ENCODE measurements around the gene MSTO1. TPM values are rescaled to one million over a fixed set of nuclear protein-coding genes. Genes with fewer than 3 reads are reported as not detected.
"Not testable (repeated sequence)": the region's sequence is repeated elsewhere in the genome, so short reads cannot be mapped to it uniquely, and the experiment has no call there.

Gene MSTO1
- 31.6 and 34.0 TPM in 2 replicates for total RNA-seq (2014; rRNA removed; shearing (Covaris generic))
- polyA plus RNA-seq (2015; cell fraction: cytosol; rRNA removed), result 22.9 and 24.9 TPM in 2 replicates
- 361 and 447 TPM in 2 replicates for polyA plus RNA-seq (2015; cell fraction: nucleus; rRNA removed)

DNA sequence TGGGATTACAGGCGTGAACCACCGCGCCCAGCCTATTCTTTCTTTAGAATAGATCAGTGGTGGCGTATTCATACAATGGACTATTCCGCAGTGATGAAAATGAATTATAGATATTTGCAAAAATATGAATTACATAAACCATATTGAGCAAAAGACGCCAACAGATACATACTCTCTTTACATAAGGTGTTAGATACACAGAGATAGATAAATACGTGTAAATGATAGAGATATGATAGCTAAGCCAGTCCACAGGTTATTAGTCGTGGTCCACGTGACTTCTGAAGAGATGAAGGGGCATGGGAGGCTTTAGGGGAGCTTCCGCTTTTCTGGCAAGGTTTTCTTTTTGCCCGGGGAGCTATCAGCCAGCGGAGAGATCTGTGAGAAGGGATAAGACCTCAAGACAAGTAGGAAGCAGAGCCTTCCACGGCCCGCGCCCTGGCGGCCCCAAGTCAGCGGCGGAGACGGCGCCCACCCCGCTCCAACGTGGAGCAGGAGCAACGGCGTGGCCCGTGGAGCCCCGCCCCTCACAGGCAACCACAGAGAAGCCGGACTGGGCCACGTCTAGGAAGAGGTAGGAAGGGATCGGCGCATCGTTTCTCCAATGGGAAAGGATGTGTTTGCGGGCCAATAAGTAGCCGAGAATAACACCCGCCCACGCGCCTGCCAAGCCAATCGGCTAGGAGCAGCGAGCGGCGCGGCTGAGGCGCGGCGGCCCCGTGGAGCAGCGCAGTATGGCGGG is at the start of gene MSTO1:
Gene MSTO1 (plus strand): TSS at position 704 of the 742 bp plus-strand sequence. CDS start 31 bp downstream, at position 735.
- in situ Hi-C loops (cut with HindIII; ENCODE audit: low pct_unique_long_range_greater_than_20kb, low sequenced_read_pairs), result no loop called here
- DNase-seq (ENCODE audit: low read depth, low spot score), result peak; percentile 98

DNA sequence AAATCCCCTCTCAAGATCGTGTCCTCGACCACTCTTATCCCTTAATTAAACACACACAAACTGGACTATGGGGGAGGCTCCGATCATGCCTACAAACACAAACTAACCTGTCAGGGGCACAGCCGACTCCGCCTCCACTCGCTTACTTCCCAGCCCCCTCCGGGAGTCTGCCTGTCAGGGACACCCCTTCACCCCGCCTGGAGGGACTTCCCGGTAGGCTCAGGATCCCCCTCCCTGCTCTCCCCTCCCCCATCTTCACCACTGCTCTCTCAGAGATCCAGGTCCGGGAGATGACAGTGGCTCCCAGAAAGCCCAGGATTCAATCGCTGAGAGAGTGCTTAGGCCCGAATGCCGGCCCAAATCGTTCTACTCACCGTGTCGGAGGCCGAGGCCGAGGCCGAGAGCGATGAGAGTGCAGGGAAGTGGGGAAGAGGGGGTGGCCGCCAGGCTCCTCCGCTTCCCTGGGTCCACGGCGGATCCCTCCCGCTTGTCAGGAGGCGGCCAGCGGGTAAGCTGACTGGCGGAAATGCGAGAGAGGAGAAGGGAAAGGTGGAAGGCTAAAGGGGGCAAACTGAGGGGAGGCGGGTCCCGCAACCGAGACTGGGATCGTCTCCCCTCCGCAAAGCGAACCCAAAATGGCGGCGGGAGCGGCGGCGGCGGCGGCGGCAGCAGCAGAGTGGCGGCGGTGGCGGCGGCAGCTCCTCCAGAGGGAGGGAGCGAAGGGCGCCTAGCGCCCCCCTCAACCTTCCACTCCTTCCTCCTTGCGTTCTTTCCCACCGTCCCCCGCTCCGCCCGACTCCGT is 48.0 kb upstream of the MSTO1 start:
- in situ Hi-C loops (cut with HindIII; ENCODE audit: low pct_unique_long_range_greater_than_20kb, low sequenced_read_pairs), result not testable (repeated sequence)
- peak; percentile 51 for DNase-seq (ENCODE audit: low read depth, low spot score)

DNA sequence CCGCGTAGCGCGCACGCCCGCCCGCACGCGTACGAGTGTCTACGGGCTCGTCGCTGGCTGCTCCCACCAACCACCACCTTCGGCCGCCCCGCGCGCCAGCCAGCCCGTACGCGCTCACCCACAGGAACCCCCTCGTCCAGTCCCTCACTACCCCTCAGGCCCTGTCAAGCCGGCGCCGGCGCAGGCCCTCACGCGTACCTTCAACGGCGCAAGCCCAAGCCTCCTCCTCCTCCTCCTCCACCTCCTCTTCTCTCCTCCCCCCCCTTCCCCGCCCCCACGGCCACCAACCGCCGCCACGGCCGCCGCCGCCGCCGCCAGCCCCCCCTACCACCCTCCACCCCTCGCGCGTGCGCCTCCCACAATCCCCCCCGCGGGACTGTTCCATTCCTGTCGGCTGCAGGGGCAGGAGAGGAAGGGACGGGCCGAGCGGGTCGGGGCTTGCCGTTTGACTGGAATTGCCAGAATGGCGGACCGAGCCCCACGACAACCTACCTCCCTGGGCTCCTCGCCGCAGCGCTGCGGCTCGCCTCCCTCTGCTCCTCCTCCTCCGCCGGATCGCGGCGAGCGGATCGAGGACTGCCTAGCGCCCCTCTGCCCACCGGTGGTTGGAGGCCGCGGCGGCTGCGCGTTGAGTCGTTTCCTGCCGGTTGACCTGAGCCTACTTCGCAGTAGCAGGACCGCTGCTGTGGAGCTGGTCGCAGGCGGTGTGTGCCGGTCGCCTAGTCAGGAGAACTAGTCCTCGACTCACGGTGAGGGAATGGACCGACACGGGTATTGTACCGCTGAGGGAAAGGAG is 47.2 kb upstream of the MSTO1 start, which contains the start of gene ASH1L:
Gene ASH1L (minus strand): TSS at position 223 of the 796 bp plus-strand sequence. CDS start 41,284 bp downstream, outside the sequence.
- in situ Hi-C loops (cut with HindIII; ENCODE audit: low pct_unique_long_range_greater_than_20kb, low sequenced_read_pairs), result no loop called here
- peak; percentile 93 for DNase-seq (ENCODE audit: low read depth, low spot score)

DNA sequence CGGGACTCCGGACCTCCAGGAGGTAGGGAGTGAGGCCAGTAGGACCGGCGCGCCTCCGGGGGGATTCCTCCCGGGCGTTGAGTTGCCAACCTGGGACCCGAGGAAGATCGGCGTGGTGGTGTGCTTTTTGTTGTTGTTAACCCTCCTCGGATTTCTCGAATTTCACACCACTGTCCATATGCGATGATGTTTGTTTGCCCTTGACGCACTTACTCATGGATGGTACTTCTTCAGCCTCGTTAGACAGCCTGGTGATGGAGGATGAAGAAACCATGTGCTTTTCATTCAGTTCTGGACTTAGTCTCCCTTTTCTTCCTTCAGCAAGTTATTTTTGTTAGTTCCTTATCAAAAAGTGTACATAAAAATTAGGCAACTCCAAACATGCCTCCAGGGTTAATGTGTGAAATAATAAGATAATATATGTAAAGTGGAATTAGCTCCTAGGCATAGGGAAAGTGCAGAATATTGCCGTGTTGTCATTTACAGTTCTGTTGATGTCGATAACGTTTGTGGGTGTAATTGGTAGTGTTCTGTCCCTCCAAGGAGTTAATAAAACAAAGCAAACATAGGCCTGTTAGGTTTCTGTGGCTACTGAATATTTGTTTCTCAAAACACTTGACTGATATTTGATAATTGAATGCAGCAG is 46.5 kb upstream of the MSTO1 start:
- in situ Hi-C loops (cut with HindIII; ENCODE audit: low pct_unique_long_range_greater_than_20kb, low sequenced_read_pairs), result not testable (repeated sequence)
- peak; percentile 10 for DNase-seq (ENCODE audit: low read depth, low spot score)

DNA sequence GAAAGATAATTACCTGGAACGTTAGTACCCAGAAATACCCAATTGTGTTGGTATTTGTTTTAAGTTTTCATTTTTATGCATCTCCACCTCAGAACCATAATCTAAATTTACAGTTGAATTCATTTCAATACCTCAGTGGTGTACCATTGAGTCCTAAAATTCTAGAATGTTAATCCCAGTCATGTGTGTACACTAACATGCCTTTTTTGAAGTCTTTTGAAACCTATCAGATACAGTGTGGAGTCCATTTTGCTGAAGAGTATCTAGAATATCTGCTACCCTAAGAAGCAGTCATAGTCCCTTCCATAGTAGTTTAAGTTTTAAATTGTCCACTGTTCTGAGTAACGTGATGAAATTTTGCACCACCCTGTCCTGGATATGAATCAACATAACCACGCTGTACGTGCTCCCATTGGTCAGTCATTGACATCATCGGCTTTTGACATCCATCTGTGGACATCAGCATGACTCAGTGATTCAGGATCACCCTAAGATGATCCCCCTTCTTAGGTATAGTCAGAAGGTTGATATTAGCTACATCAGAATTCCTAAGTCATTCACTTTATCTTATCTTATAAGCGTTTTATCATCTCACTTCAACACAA is 39.9 kb upstream of the MSTO1 start:
- peak; percentile 17 for DNase-seq (ENCODE audit: low read depth, low spot score)
- in situ Hi-C loops (cut with HindIII; ENCODE audit: low pct_unique_long_range_greater_than_20kb, low sequenced_read_pairs), result no loop called here

DNA sequence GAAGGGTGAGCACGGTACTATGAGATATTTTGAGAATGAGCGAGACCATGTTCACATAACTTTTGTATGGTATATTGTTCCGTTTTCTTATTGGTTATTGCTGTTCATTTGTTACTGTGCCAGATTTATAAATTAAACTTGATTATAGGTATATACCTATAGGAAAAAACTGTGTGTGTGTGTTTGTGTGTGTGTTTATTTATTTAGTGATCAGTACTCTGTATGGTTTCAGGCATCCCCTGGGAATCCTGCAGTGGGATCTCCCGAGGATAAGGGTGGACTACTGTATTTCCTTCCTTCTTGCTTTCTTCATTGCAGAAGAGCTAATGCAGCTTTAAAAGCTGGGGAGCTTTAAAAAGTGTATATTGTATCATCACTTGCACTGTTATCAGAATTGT is 39.4 kb upstream of the MSTO1 start:
- in situ Hi-C loops (cut with HindIII; ENCODE audit: low pct_unique_long_range_greater_than_20kb, low sequenced_read_pairs), result no loop called here
- no peak for DNase-seq (ENCODE audit: low read depth, low spot score)

DNA sequence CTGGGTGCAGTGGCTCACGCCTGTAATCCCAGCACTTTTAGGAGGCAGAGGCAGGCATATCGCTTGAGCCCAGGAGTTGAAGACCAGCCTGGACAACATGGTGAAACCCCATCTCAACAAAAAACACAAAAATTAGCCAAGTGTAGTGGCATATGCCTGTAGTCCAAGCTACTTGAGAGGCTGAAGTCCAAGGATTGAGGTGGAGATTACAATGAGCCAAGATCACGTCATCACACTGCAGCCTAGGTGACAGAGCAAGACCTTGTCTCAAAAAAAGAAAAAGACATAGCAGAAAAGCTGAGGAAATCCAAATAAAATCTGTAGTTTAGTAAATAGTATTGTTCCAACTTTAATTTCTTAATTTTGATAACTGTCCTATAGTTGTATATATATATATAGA is 35.9 kb upstream of the MSTO1 start:
- DNase-seq (ENCODE audit: low read depth, low spot score), result no peak
- in situ Hi-C loops (cut with HindIII; ENCODE audit: low pct_unique_long_range_greater_than_20kb, low sequenced_read_pairs), result no loop called here

DNA sequence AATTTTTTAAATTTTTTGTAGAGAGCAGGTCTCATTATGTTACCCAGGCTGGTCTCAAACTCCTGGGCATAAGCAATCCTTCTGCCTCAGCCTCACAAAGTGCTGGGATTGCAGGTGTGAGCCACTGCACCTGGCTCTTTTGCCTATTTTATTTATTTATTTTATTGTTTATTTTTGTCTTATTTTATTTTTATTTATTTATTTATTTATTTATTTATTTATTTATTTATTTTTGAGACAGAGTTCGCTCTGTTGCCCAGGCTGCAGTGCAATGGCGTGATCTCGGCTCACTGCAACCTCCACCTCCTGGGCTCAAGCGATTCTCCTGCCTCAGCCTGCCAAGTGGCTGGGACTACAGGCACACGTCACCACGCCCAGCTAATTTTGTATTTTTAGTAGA is 34.4 kb upstream of the MSTO1 start:
- DNase-seq (ENCODE audit: low read depth, low spot score); in situ Hi-C loops (cut with HindIII; ENCODE audit: low pct_unique_long_range_greater_than_20kb, low sequenced_read_pairs): not testable (repeated sequence)

DNA sequence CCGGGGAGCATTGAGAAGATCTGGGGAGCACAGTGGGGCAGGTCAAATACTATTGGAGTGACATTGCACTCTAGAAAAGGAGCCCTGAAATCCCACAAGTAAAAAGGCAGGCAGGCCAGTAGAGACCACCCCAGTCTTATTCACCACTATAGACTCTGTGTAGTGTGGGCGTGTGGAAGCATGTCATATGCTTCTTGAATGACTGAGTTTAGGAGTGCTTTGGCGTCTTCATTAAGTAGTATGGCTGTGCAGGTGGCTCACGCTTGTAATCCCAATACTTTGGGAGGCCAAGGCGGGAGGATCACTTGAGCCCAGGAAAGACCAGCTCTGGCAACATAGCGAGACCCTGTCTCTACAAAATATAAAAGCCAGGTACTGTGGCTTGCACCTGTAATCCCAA is 26.2 kb upstream of the MSTO1 start:
- DNase-seq (ENCODE audit: low read depth, low spot score); in situ Hi-C loops (cut with HindIII; ENCODE audit: low pct_unique_long_range_greater_than_20kb, low sequenced_read_pairs): not testable (repeated sequence)

DNA sequence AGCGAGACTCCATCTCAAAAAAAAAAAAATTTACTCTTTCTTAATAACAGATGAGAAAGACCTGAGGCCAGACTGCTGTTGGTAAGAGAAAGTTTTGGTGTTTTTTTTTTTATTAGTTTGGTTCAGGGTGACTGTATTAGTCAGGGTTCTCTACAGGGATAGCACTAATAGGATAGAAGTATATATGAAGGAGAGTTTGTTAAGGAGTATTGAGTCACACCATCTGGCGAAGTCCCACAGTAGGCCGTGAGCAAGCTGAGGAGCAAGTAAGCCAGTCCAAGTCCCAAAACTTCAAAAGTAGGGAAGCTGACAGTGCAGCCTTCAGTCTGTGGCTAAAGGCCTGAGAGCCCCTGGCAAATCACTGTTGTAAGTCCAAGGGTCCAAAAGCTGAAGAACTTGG is 20.7 kb upstream of the MSTO1 start:
- in situ Hi-C loops (cut with HindIII; ENCODE audit: low pct_unique_long_range_greater_than_20kb, low sequenced_read_pairs); DNase-seq (ENCODE audit: low read depth, low spot score): not testable (repeated sequence)

DNA sequence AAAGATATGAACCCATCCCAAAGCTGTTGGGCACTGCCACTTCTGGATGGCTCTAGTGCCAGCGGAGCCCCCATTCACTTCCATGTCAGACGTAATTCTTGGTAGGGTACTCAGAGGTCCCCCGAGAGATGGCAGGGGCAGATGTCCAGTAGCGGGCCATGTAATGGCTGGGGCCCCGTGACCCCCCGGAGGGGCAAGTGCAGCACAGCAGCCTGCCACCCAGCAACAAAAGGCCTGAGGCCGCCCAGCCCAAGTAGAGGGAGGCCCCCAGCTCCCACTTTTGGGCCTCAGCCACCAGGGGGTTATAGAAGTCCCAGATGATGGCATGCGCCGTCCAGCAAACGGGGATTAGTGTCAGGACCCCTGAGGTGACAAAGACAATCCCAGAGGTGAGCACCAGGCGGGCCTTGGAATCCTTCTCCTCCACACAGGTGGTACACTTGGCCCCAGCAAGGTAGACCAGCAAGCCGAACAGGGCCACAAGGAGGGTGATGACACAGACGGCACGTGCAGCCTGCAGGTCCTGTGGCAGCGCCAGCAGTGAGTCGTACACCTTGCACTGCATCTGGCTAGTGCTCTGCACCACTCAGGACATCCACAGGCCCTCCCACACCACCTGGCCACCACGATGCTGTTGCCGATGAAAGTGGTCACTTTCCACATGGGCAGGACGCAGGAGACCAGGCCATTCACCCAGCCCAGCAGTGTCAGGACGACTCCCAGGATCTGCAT is 19.3 kb upstream of the MSTO1 start:
- in situ Hi-C loops (cut with HindIII; ENCODE audit: low pct_unique_long_range_greater_than_20kb, low sequenced_read_pairs); DNase-seq (ENCODE audit: low read depth, low spot score): not testable (repeated sequence)

DNA sequence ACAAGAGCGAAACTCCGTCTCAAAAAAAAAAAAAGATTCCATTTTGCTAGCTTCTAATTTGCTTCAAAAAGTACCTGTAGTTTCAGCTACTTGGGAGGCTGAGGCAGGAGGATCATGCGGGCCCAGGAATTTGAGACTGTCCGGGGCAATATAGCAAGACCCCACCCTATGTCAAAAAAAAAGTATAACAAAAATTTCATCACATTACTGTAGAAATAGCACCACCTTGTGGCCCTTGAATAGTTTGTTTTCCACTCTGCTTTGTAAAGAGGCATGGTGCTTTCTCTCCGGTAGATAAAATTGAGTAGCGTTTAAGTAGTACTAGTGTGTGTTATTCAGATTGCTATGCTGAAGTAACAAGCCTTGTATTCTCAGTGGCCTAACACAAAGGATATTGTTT is 18.2 kb upstream of the MSTO1 start:
- in situ Hi-C loops (cut with HindIII; ENCODE audit: low pct_unique_long_range_greater_than_20kb, low sequenced_read_pairs), result no loop called here
- DNase-seq (ENCODE audit: low read depth, low spot score), result peak; percentile 81

DNA sequence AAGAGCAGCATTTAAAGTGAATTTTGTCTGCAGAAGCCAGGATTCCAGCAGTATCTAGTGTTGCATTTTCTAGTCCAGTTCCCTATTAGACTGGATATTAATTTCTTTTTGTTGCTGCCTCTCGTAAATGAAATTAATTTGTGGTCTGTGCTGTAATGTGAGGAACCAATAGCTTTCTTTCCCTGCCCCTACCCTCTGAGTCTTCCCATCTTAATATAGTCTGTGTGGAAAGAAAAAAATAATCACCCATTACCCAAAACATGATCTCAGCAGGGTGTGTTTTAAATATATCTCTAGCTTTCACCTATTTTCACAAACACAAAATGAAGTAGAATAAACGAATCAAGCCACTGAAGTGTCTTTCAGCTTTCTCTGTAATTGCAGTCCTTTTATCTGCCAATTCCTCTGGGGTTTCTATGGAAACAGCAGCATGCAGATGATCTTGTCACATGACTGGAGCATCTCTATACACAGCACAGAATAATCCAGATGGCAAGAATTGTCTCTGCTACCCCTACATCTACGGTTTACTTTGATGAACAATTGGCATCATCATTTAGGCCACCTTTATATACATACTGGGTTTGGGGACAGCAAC is 14.0 kb upstream of the MSTO1 start:
- in situ Hi-C loops (cut with HindIII; ENCODE audit: low pct_unique_long_range_greater_than_20kb, low sequenced_read_pairs), result not testable (repeated sequence)

DNA sequence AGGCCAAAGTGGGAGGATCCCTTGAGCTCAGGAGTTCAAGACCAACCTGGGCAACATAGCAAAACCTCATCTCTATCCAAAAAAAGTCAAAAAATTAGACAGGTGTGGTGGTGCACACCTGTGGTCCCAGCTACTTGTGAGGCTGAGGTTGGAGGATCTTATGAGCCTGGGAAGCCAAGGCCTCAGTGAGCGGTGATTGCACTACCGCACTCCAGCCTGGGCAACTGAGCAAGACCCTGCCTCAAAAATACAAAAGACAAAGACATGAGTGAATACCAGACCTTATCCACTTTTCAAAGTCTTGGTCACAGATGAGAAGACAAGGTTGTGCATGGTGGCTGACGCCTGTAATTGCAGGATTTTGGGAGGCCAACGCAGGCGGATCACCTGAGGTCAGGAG is 13.2 kb upstream of the MSTO1 start:
- in situ Hi-C loops (cut with HindIII; ENCODE audit: low pct_unique_long_range_greater_than_20kb, low sequenced_read_pairs), result no loop called here
- no peak for DNase-seq (ENCODE audit: low read depth, low spot score)

More for the DNA sequence above, 14.0 kb upstream of the MSTO1 start:
- not testable (repeated sequence) for DNase-seq (ENCODE audit: low read depth, low spot score)

DNA sequence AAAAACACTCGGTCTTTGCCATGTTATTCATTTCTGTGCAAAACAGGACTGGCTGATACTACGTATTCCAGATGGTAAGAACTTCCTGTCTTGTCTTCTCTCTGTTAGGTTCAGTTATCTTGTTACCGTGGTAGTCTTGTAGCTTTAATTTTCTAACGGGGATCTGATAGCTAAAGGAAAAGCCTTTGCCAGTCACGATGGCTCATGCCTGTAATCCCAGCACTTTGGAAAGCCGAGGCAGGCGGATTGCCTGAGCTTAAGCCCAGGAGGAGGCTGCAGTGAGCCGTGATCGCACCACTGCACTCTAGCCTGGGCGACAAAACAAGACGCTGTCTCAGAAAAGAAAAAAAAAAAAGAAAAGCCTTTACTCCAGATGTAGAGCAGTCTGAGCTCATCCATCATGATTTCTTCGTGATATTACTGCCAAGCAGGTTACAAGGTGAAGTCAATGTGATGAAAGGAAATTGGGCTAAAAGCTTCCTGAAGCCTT is 11.1 kb upstream of the MSTO1 start:
- in situ Hi-C loops (cut with HindIII; ENCODE audit: low pct_unique_long_range_greater_than_20kb, low sequenced_read_pairs), result no loop called here
- no peak for DNase-seq (ENCODE audit: low read depth, low spot score)
